HCT116 (cell line): ENCODE measurements around the gene MYH3. TPM values are rescaled to one million over a fixed set of nuclear protein-coding genes. Genes with fewer than 3 reads are reported as not detected.

Experiments
- ATAC-seq: fragments of 200-7000 bp; cut with Tn5 transposase; 2 replicates; pipeline ENCODE4 v1.9.1; 2020; ENCODE audit warnings: mild to moderate bottlenecking, moderate library complexity
- BruUV-seq: library from RNA; stranded (reverse); fragments of 400-500 nt; replicated peaks from 2 replicates; lab custom pipeline; 2021; lab: Mats Ljungman, UMichigan
- CTCF ChIA-PET: fragments of 300-600 bp; sonication (Branson Sonifier 250); formaldehyde crosslinking; loops from one replicate; lab custom pipeline; 2021; ENCODE audit warnings: antibody characterized with exemption; lab: Charles Lee
- POLR2A ChIA-PET: fragments of 300-600, 350-600 bp; sonication (Branson Sonifier 250); formaldehyde crosslinking; loops from one replicate; lab custom pipeline; 2021; ENCODE audit warnings: antibody characterized with exemption; lab: Charles Lee
- RAD21 ChIA-PET, 2 experiments: fragments of 300-600 bp; sonication (Branson Sonifier 250); formaldehyde crosslinking; loops; one replicate each; lab custom pipeline; 2023; ENCODE audit warnings: low total read pairs in 2 of 2; ENCODE audit not compliant: uncharacterized antibody in 2 of 2, unreplicated experiment in 2 of 2, low non-redundant PET in 1 of 2; lab: Charles Lee
- DNase-seq: peaks from one replicate; pipeline ENCODE4 v3.0.0-alpha.2; 2010; ENCODE audit warnings: low read depth, low spot score
- H2AFZ ChIP-seq: fragments of 200-600 bp; shearing (Covaris generic), sonication (generic); 2 replicates; pipeline ENCODE4 v1.6.1; 2017; ENCODE audit warnings: low read depth, mixed run types, mixed read lengths, antibody characterized with exemption, low read length; ENCODE audit not compliant: poor library complexity, severe bottlenecking
- H3K27ac ChIP-seq: 2 replicates; pipeline ENCODE4 v1.5.1; 2012; ENCODE audit warnings: low read depth, low read length
- H3K27me3 ChIP-seq: fragments of 200-600 bp; sonication (generic); 2 replicates; pipeline ENCODE4 v1.6.1; 2016; ENCODE audit warnings: mixed run types, low read length, mixed read lengths; ENCODE audit not compliant: insufficient read depth
- H3K36me3 ChIP-seq, 2 experiments: fragments of 200-500 bp in 1 of 2; fragments of 200-600 bp in 1 of 2; sonication (Bioruptor generic) in 1 of 2; sonication (generic) in 1 of 2; 2 replicates each; pipeline versions ENCODE4 v1.5.1 to v1.6.1; 2014 to 2016; ENCODE audit warnings: low read length in 2 of 2, inconsistent platforms in 1 of 2, mixed read lengths in 1 of 2, mixed run types in 1 of 2; ENCODE audit not compliant: insufficient read depth in 2 of 2, control insufficient read depth in 1 of 2
- H3K4me1 ChIP-seq, 2 experiments: fragments of 200-600 bp in 1 of 2; sonication (generic) in 1 of 2; 2 replicates each; pipeline versions ENCODE4 v1.5.1 to v1.6.1; 2012 to 2017; ENCODE audit warnings: low read length in 2 of 2, inconsistent platforms in 1 of 2, mild to moderate bottlenecking in 1 of 2, mixed read lengths in 1 of 2, mixed run types in 1 of 2, moderate library complexity in 1 of 2; ENCODE audit not compliant: insufficient read depth in 2 of 2, control insufficient read depth in 1 of 2
- H3K4me2 ChIP-seq: fragments of 200-600 bp; sonication (generic); 2 replicates; pipeline ENCODE4 v1.6.1; 2017; ENCODE audit warnings: mixed run types, low read length, mixed read lengths
- H3K4me3 ChIP-seq, 2 experiments: fragments of 200-600 bp in 1 of 2; sonication (generic) in 1 of 2; replicated peaks in 1 of 2; 2 replicates each; pipeline ENCODE4 v1.5.1; 2011 to 2016; ENCODE audit warnings: low read length in 2 of 2, control low read depth in 1 of 2, low read depth in 1 of 2, mild to moderate bottlenecking in 1 of 2, mixed read lengths in 1 of 2, mixed run types in 1 of 2
- H3K79me2 ChIP-seq: fragments of 200-600 bp; sonication (generic); 2 replicates; pipeline ENCODE4 v1.6.1; 2017; ENCODE audit warnings: mild to moderate bottlenecking, mixed run types, low read length, moderate library complexity, mixed read lengths; ENCODE audit not compliant: insufficient read depth
- H3K9ac ChIP-seq: fragments of 200-600 bp; sonication (generic); 2 replicates; pipeline ENCODE4 v1.6.1; 2016; ENCODE audit warnings: low read length, mixed read lengths
- H3K9me2 ChIP-seq: fragments of 200-600 bp; sonication (generic), shearing (Covaris generic); 2 replicates; pipeline ENCODE4 v1.6.1; 2017; ENCODE audit warnings: mixed run types, mild to moderate bottlenecking, moderate library complexity; ENCODE audit not compliant: insufficient read depth
- H3K9me3 ChIP-seq, 2 experiments: fragments of 200-500 bp in 1 of 2; fragments of 200-600 bp in 1 of 2; sonication (Bioruptor generic) in 1 of 2; sonication (generic) in 1 of 2; 2 replicates each; pipeline ENCODE4 v1.6.1; 2014 to 2017; ENCODE audit warnings: low read length in 2 of 2, mixed read lengths in 2 of 2, inconsistent platforms in 1 of 2, low read depth in 1 of 2, mild to moderate bottlenecking in 1 of 2, mixed run types in 1 of 2, moderate library complexity in 1 of 2; ENCODE audit not compliant: control insufficient read depth in 1 of 2, insufficient read depth in 1 of 2
- H4K20me1 ChIP-seq: fragments of 200-600 bp; sonication (generic), shearing (Covaris generic); 2 replicates; pipeline ENCODE4 v1.6.1; 2017; ENCODE audit warnings: mixed run types, mild to moderate bottlenecking, moderate library complexity; ENCODE audit not compliant: insufficient read depth
- EGR1 ChIP-seq: IDR thresholded peaks from 2 replicates; pipeline ENCODE4 v1.6.1; 2012; ENCODE audit warnings: low read depth
- RAD21 ChIP-seq: IDR thresholded peaks from 2 replicates; pipeline ENCODE4 v1.6.1; 2012; ENCODE audit warnings: low read depth, mild to moderate bottlenecking
- intact Hi-C: fragments of 100-400 bp; cut with micrococcal nuclease; formaldehyde crosslinking; loops from 2 replicates; pipeline ENCODE4 v1.10.0; 2022
- total RNA-seq: library from RNA; stranded (reverse); gene quantifications from one replicate; pipeline ENCODE4 v1.2.1, GENCODE V29; 2021; ENCODE audit not compliant: unreplicated experiment
- TF ChIP-seq, protein P1 (sequence below), 3 experiments: fragments of 200-600 bp in 1 of 3; sonication (generic) in 1 of 3; IDR thresholded peaks in 2 of 3; conservative IDR thresholded peaks in 1 of 3; 2 replicates each; pipeline ENCODE4 v1.5.1; 2012 to 2017; ENCODE audit warnings: low read depth in 2 of 3, low read length in 2 of 3, antibody characterized with exemption in 1 of 3, borderline replicate concordance in 1 of 3, control low read depth in 1 of 3, mild to moderate bottlenecking in 1 of 3, mixed read lengths in 1 of 3, mixed run types in 1 of 3, moderate library complexity in 1 of 3; ENCODE audit not compliant: insufficient read depth in 1 of 3

MYH3 gene
- total RNA-seq, 1 experiment from 2014 or later: 1.6 TPM

DNA sequence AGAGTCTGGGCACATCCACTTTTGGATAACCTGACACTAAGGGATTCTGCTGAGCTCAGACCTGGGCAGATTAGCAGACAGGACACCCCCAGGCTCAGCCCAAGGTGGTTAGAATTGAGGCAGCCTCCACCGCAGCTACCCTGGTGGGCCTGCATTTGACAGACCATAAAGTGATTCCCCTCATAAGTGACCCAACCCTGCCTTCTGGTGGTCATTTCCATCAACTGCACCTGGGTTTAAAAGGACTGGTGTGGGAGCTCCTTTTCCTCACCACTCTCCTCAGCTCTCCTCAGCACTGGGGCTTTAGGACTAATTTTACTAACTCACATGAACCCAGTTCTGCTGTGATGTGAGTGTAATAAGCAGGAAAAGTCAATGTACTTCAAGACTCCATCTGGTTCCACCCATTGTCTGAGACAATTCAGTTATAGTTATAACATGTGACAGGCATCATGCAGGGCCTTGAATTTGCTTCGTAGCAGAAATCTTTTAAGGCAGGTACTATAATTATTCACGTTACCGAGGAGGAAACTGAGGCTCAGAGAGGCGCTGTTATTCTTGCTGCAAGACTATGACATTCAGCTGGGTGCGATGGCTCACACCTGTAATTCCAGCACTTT, 42.5 kb downstream of the MYH3 start:
- H3K27ac ChIP-seq: no peak overlapping the region
- ATAC-seq: peak; percentile 52
- no peak overlapping the region for H3K4me2 ChIP-seq
- BruUV-seq: no TSS peak
- TF ChIP-seq RAD21 (peak; percentile 85), EGR1 (no peak)
- TF ChIP-seq, protein P1, sequence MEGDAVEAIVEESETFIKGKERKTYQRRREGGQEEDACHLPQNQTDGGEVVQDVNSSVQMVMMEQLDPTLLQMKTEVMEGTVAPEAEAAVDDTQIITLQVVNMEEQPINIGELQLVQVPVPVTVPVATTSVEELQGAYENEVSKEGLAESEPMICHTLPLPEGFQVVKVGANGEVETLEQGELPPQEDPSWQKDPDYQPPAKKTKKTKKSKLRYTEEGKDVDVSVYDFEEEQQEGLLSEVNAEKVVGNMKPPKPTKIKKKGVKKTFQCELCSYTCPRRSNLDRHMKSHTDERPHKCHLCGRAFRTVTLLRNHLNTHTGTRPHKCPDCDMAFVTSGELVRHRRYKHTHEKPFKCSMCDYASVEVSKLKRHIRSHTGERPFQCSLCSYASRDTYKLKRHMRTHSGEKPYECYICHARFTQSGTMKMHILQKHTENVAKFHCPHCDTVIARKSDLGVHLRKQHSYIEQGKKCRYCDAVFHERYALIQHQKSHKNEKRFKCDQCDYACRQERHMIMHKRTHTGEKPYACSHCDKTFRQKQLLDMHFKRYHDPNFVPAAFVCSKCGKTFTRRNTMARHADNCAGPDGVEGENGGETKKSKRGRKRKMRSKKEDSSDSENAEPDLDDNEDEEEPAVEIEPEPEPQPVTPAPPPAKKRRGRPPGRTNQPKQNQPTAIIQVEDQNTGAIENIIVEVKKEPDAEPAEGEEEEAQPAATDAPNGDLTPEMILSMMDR (IDR thresholded peaks at IDR 0.05 in 2 of 3, conservative IDR thresholded peaks at IDR 0.05 in 1 of 3; ENCODE audit: borderline replicate concordance in 1 of 3, insufficient read depth in 1 of 3, low read depth in 2 of 3, low read length in 2 of 3): peak; percentile 78 to 91 (median 86)
- H3K4me3 ChIP-seq: no peak overlapping the region
- ChIA-PET RAD21 (interaction anchor here (0.6 to 1.7 kb wide), 12 partner anchors 53 to 688 kb away, joined by 3 to 7 read pairs (median 4); no protein-coding TSS in a partner anchor), POLR2A (no interaction called here), CTCF (interaction anchor here (0.5 to 9.3 kb wide), 31 partner anchors 11 to 690 kb away, joined by 3 to 131 read pairs (median 4); no protein-coding TSS in a partner anchor)
- peak overlapping the region; percentile 93 for H2AFZ ChIP-seq
- DNase-seq: peak; percentile 42
- no peaks in the 10 kb centered on the region for H3K36me3 ChIP-seq
- H3K9me2 ChIP-seq: no peaks in the 10 kb centered on the region
- intact Hi-C loops: loop anchor here (1.0 to 5.0 kb wide), 4 partner anchors 287 to 687 kb away; no protein-coding TSS in a partner anchor
- H4K20me1 ChIP-seq: no peaks in the 10 kb centered on the region
- H3K4me1 ChIP-seq: peaks cover 0 to 10% of the 10 kb centered on the region in 2 experiments; a peak in 2 of 4 replicates
- H3K9ac ChIP-seq: no peak overlapping the region
- H3K79me2 ChIP-seq: no peaks in the 10 kb centered on the region
- H3K9me3 ChIP-seq: no peaks in the 10 kb centered on the region
- H3K27me3 ChIP-seq: no peaks in the 10 kb centered on the region
